Spleen (tissue), 11 donors: ENCODE results near the gene LRRC45. TPM values are rescaled to one million over a fixed set of nuclear protein-coding genes. Genes with fewer than 3 reads are reported as not detected.

Source experiments
- DNase-seq: peaks from one replicate; pipeline ENCODE4 v3.0.0-alpha.2; 2020
- H3K27ac ChIP-seq, 8 donors: fragments of 200-600 bp; sonication (generic) in 7 of 8; 1 replicate in 4 of 8; 2 replicates in 4 of 8; pipeline versions ENCODE4 v1.5.0 to v1.8.0; 2016 to 2021; ENCODE audit warnings: inconsistent platforms in 4 of 8, mild to moderate bottlenecking in 4 of 8, moderate library complexity in 1 of 8
- H3K27me3 ChIP-seq, 7 donors: fragments of 200-600 bp; sonication (generic) in 6 of 7; replicated peaks in 1 of 7; 1 replicate in 4 of 7; 2 replicates in 3 of 7; pipeline versions ENCODE4 v1.5.0 to v1.8.0; 2016 to 2021; ENCODE audit warnings: inconsistent platforms in 3 of 7, mild to moderate bottlenecking in 1 of 7
- H3K36me3 ChIP-seq, 6 donors: fragments of 200-600 bp; sonication (generic) in 5 of 6; 1 replicate in 4 of 6; 2 replicates in 2 of 6; pipeline versions ENCODE4 v1.5.0 to v1.8.0; 2016 to 2021; ENCODE audit warnings: inconsistent platforms in 2 of 6
- H3K4me1 ChIP-seq, 6 donors: fragments of 200-600 bp; sonication (generic) in 5 of 6; 1 replicate in 3 of 6; 2 replicates in 3 of 6; pipeline versions ENCODE4 v1.5.0 to v1.8.0; 2016 to 2021; ENCODE audit warnings: inconsistent platforms in 3 of 6
- H3K4me3 ChIP-seq, 8 donors: fragments of 200-600 bp; sonication (generic) in 7 of 8; 1 replicate in 4 of 8; 2 replicates in 4 of 8; pipeline versions ENCODE4 v1.5.0 to v1.8.0; 2016 to 2021; ENCODE audit warnings: inconsistent platforms in 4 of 8, mild to moderate bottlenecking in 4 of 8, moderate library complexity in 2 of 8
- H3K9me3 ChIP-seq, 8 donors: fragments of 200-600 bp; sonication (generic) in 7 of 8; 1 replicate in 4 of 8; 2 replicates in 4 of 8; pipeline versions ENCODE4 v1.5.0 to v1.8.0; 2016 to 2021; ENCODE audit warnings: inconsistent platforms in 4 of 8
- POLR2A ChIP-seq, 3 donors: fragments of 450-650 bp; IDR thresholded peaks; one replicate each; pipeline ENCODE4 v1.5.1; 2017; ENCODE audit warnings: antibody characterized with exemption in 3 of 3, mild to moderate bottlenecking in 1 of 3
- POLR2AphosphoS5 ChIP-seq, 3 donors: sonication (generic); formaldehyde crosslinking; IDR thresholded peaks; one replicate each; pipeline ENCODE4 v1.5.1; 2017; ENCODE audit warnings: antibody characterized with exemption in 3 of 3
- WGBS, 5 donors: extraction: QIAGEN DNeasy Blood & Tissue Kit in 3 of 5; methylation state at CpG; one replicate each; pipeline versions ENCODE4 v1.1.5 to v1.1.7; 2013 to 2018; 5-methylcytosine and 5-hydroxymethylcytosine counted together
- intact Hi-C: fragments of 100-400 bp; cut with DNase I; formaldehyde crosslinking; loops from one replicate; pipeline ENCODE4 v1.15.0; 2023; ENCODE audit warnings: low total_unique reads
- polyA plus RNA-seq, 3 donors: library from polyadenylated mRNA; stranded (reverse); fragments of 200-250 nt; gene quantifications; one replicate each; pipeline ENCODE4 v1.2.1, GENCODE V29; 2013
- total RNA-seq, 7 donors: library from RNA; depleted of rRNA in 3 of 7; stranded (reverse); fragments of >200 nt in 3 of 7; fragmentation: NEBNext Ultra II Directional in 4 of 7; extraction: Animal tissue kit (Norgen Biotek cat#: 25700) in 4 of 7; gene quantifications; one replicate each; pipeline versions ENCODE4 v1.1.0 to v1.2.1, GENCODE V29; 2016 to 2021
- TF ChIP-seq, protein P1 (sequence below), 11 experiments: fragments of 200-600 bp in 7 of 11; fragments of 450-650 bp in 4 of 11; sonication (generic) in 4 of 11; IDR thresholded peaks in 8 of 11; conservative IDR thresholded peaks in 3 of 11; 1 replicate in 7 of 11; 2 replicates in 4 of 11; pipeline versions ENCODE4 v1.4.0 to v1.8.0; 2016 to 2021; ENCODE audit warnings: antibody characterized with exemption in 11 of 11, inconsistent platforms in 4 of 11, mild to moderate bottlenecking in 1 of 11
- donor health status: healthy with polysubstance abuse.
- donor health status: DM: no; HTN: no; CAD: no; lungs with moderate emphysema.
- donor health status: DM: no; HTN: no; CAD: no.
- donor health status: Bipolar disorder and iron deficiency.
- donor health status: healthy.
- donor health status: DM: no; HTN: no; CAD: no.
- donor health status: DM: yes; HTN: yes; CAD: no.

The LRRC45 gene
- total and polyA plus RNA-seq, 10 donors, result 7.5 to 23.4 (median 11.7) TPM

DNA sequence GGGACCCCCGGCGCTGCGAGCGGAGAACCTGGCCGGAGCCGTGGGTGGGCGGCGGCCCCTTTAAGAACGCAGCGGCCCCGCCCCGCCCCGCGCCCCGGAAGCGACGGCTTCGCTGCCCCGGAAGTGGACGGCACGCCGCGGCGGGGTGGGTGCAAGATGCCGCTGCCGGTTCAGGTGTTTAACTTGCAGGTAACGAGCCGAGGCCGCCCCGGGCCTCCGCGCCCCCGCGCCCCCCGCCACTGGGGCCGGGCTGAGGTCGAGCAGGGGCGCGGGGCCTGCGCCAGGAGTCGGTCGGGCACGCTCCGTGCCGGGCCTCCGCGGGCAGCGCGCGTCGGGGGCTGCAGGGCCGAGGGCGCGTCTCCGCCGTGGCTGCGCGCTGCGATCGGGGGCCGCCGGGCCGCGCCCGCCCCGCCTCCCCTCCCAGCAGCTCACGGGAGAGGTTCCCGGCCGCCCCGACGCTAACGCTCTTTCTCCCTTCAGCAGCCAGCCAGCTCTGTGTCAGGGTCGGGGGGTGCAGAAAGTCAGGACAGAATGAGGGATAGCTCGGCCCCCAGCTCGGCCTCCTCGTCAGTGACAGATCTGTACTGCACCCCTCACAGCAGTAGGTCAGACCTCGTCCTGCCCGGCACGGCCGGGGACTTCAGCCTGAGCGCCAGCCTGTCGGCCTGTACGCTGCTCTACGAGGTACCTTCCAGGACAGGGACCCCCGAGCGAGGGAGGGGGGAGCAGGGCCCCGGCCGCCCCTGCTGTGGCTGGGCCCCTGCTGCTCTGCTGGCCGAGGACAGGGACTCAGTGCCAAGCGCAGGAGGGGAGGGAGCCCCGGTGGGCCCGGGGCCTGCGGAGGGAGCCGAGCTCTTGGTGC is 28.9 kb downstream of the LRRC45 start, which contains the start of the genes GPS1 and RFNG:
Gene GPS1, plus strand, starts transcription at position 123 of the 862 bp plus-strand sequence. Its CDS starts 34 bp downstream, at position 157.
Gene RFNG, minus strand, starts transcription at position 36 of the 862 bp plus-strand sequence. CDS start 45 bp downstream, outside the sequence.
- peaks cover 0 to 70% (median 43%) of the 10 kb centered on the region in 6 donors for H3K36me3 ChIP-seq
- WGBS, 5 donors, result 0 to 1% (median 1%) methylated on average over 17 to 94 of the region's 94 CpGs
- no peaks in the 10 kb centered on the region for H3K27me3 ChIP-seq
- H3K9me3 ChIP-seq, result no peaks in the 10 kb centered on the region
- peak within 1 kb of the TSS in 7 of 8 donors; percentile 46 to 86 (median 70) for H3K27ac ChIP-seq
- H3K4me1 ChIP-seq, result peaks cover 20 to 73% (median 42%) of the 10 kb centered on the region in 6 donors
- DNase-seq, result peak; percentile 96
- peak within 1 kb of the TSS; percentile 69 to 94 (median 78) for H3K4me3 ChIP-seq
- peak; percentile 82 to 87 (median 84) for TF ChIP-seq POLR2AphosphoS5 (IDR thresholded peaks at IDR 0.05)
- TF ChIP-seq, protein P1, sequence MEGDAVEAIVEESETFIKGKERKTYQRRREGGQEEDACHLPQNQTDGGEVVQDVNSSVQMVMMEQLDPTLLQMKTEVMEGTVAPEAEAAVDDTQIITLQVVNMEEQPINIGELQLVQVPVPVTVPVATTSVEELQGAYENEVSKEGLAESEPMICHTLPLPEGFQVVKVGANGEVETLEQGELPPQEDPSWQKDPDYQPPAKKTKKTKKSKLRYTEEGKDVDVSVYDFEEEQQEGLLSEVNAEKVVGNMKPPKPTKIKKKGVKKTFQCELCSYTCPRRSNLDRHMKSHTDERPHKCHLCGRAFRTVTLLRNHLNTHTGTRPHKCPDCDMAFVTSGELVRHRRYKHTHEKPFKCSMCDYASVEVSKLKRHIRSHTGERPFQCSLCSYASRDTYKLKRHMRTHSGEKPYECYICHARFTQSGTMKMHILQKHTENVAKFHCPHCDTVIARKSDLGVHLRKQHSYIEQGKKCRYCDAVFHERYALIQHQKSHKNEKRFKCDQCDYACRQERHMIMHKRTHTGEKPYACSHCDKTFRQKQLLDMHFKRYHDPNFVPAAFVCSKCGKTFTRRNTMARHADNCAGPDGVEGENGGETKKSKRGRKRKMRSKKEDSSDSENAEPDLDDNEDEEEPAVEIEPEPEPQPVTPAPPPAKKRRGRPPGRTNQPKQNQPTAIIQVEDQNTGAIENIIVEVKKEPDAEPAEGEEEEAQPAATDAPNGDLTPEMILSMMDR (IDR thresholded peaks at IDR 0.05 in 8 of 11, conservative IDR thresholded peaks at IDR 0.05 in 3 of 11), result no peak
- no peak for TF ChIP-seq POLR2A (IDR thresholded peaks at IDR 0.05)
- intact Hi-C loops, result no loop called here

DNA sequence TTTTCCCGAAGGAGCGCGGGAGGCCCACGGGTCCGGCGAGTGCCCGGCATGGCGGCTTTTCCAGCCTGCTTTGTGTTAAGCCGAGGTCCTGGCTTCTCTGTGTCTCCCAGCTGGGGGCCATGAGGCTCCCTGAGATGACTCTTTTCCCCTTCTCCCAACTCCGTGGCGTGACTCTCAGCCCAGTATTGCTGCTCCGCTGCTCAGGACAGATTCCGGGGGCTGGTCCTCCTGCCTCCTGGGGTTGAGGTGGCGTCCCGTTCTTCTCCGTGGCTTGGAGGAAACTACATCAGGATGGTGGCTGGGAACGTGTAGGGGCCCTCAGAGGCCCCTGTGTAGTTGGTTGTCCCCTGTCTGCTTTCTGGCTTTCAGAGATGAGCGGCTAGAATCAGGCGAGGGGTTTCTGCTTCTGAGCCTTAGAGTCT is 29.5 kb downstream of the LRRC45 start:
- Histone ChIP-seq H3K27ac (peak overlapping the region in 4 of 8 donors; percentile 58 to 83 (median 75)), H3K27me3 (no peaks in the 10 kb centered on the region)

DNA sequence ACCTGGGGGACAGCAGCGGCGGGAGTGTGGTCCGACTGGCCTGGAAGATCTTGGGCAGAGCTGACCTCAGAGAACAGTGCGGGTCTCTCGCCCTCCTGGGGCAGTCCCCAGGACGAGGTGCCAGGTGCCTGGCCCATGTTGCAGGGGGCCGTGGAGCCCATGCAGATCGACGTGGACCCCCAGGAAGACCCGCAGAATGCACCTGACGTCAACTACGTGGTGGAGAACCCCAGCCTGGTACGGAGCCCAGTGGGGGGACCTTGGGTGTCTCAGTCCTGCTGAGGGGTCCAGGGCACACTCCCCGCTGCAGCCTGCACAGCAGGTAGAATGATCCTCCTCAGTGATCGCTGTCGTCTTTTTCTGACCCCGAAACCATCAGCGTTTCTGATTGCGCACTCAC is 30.0 kb downstream of the LRRC45 start:
- H3K9me3 ChIP-seq, result no peaks in the 10 kb centered on the region
- H3K27me3 ChIP-seq, result no peaks in the 10 kb centered on the region
- peaks cover 0 to 70% (median 48%) of the 10 kb centered on the region in 6 donors for H3K36me3 ChIP-seq
- intact Hi-C loops, result no loop called here
- H3K4me1 ChIP-seq, result peaks cover 20 to 85% (median 44%) of the 10 kb centered on the region in 6 donors
- DNase-seq, result peak; percentile 69
- 86 to 96% (median 92%) methylated on average over 10 to 19 of the region's 19 CpGs for WGBS, 5 donors
- peak overlapping the region in 4 of 8 donors; percentile 77 to 94 (median 86) for H3K4me3 ChIP-seq
- TF ChIP-seq, protein P1 (IDR thresholded peaks at IDR 0.05 in 8 of 11, conservative IDR thresholded peaks at IDR 0.05 in 3 of 11), result no peak
- no peak for TF ChIP-seq POLR2AphosphoS5 (IDR thresholded peaks at IDR 0.05)
- no peak for TF ChIP-seq POLR2A (IDR thresholded peaks at IDR 0.05)
- H3K27ac ChIP-seq, result no peak overlapping the region

More for the DNA sequence above, 29.5 kb downstream of the LRRC45 start:
- Histone ChIP-seq H3K9me3 (no peaks in the 10 kb centered on the region), H3K4me1 (peaks cover 20 to 80% (median 44%) of the 10 kb centered on the region in 6 donors), H3K36me3 (peaks cover 0 to 70% (median 44%) of the 10 kb centered on the region in 6 donors), H3K4me3 (peak overlapping the region; percentile 54 to 94 (median 78))
- intact Hi-C loops, result no loop called here
- TF ChIP-seq POLR2A (IDR thresholded peaks at IDR 0.05) (no peak), POLR2AphosphoS5 (IDR thresholded peaks at IDR 0.05) (no peak)
- TF ChIP-seq, protein P1 (IDR thresholded peaks at IDR 0.05 in 8 of 11, conservative IDR thresholded peaks at IDR 0.05 in 3 of 11), result no peak
- 29 to 49% (median 35%) methylated on average over 11 to 19 of the region's 19 CpGs for WGBS, 5 donors
- DNase-seq, result no peak
